ENCODE results near the gene HLF.

GRCh38 chr17:55285340-55286301, 20.9 kb downstream of the HLF start:
- TF ChIP-seq CTCF (IDR thresholded peaks at IDR 0.05) (no peak), EP300 (IDR thresholded peaks at IDR 0.05) (no peak), POLR2A (IDR thresholded peaks at IDR 0.05) (no peak)

Data from upper lobe of left lung (tissue), 4 donors.